Activated naive CD4-positive, alpha-beta T cell treated with anti-CD3 and anti-CD28 coated beads, Interleukin-2, amount 10 ng/mL, durations not matched to agents 7 days and 5 days (primary cell): ENCODE measurements around the gene HMCN2.

ENCODE experiments used
- CTCF ChIA-PET: fragments of 350-600 bp; sonication (Branson Sonifier 250); formaldehyde crosslinking; loops from one replicate; lab custom pipeline; 2021; ENCODE audit warnings: antibody characterized with exemption; lab: Charles Lee
- DNase-seq: peaks from one replicate; pipeline ENCODE4 v3.0.0-alpha.2; 2020
- H3K27ac Mint-ChIP-seq: one replicate; pipeline ENCODE4 v1.8.0; 2021; ENCODE audit warnings: mild to moderate bottlenecking, moderate library complexity, mixed read lengths
- H3K27me3 Mint-ChIP-seq: one replicate; pipeline ENCODE4 v1.8.0; 2021; ENCODE audit warnings: mild to moderate bottlenecking, mixed read lengths
- H3K36me3 Mint-ChIP-seq: one replicate; pipeline ENCODE4 v1.8.0; 2021; ENCODE audit warnings: mixed read lengths
- H3K4me1 Mint-ChIP-seq: one replicate; pipeline ENCODE4 v1.8.0; 2021; ENCODE audit warnings: mixed read lengths
- H3K4me3 Mint-ChIP-seq: one replicate; pipeline ENCODE4 v1.8.0; 2021; ENCODE audit warnings: mild to moderate bottlenecking, moderate library complexity, mixed read lengths
- H3K9me3 Mint-ChIP-seq: one replicate; pipeline ENCODE4 v1.8.0; 2021; ENCODE audit warnings: mixed read lengths

Gene HMCN2

GRCh38 chr9:130448771-130449603 lies 183.4 kb downstream of the HMCN2 start:
- H3K4me3 Mint-ChIP-seq, result no peak overlapping the region
- H3K9me3 Mint-ChIP-seq, result no peaks in the 10 kb centered on the region
- H3K27ac Mint-ChIP-seq, result no peak overlapping the region
- CTCF ChIA-PET, result interaction anchor here (2.5 to 2.9 kb wide), 2 partner anchors 11 to 234 kb away, joined by 9 to 10 read pairs; no protein-coding TSS in a partner anchor
- peaks cover 75% of the 10 kb centered on the region for H3K27me3 Mint-ChIP-seq
- H3K36me3 Mint-ChIP-seq, result no peaks in the 10 kb centered on the region
- no peak for DNase-seq
- H3K4me1 Mint-ChIP-seq, result peaks cover 32% of the 10 kb centered on the region

GRCh38 chr9:130450344-130451003 lies 184.9 kb downstream of the HMCN2 start:
- Mint-ChIP-seq H3K4me3 (no peak overlapping the region), H3K27me3 (peaks cover 63% of the 10 kb centered on the region), H3K9me3 (no peaks in the 10 kb centered on the region), H3K36me3 (no peaks in the 10 kb centered on the region), H3K4me1 (peaks cover 32% of the 10 kb centered on the region), H3K27ac (no peak overlapping the region)
- no peak for DNase-seq
- CTCF ChIA-PET, result interaction anchor here (0.6 kb wide), 1 partner anchor 499 kb away, joined by 3 read pairs; no protein-coding TSS in a partner anchor

GRCh38 chr9:130451004-130451390 lies 185.4 kb downstream of the HMCN2 start:
- Mint-ChIP-seq H3K36me3 (no peaks in the 10 kb centered on the region), H3K4me3 (no peak overlapping the region), H3K9me3 (no peaks in the 10 kb centered on the region), H3K27ac (no peak overlapping the region), H3K27me3 (peaks cover 58% of the 10 kb centered on the region), H3K4me1 (peaks cover 30% of the 10 kb centered on the region)
- CTCF ChIA-PET, result no interaction called here
- no peak for DNase-seq

- H3K4me3 Mint-ChIP-seq, result no peak overlapping the region
- no peaks in the 10 kb centered on the region for H3K36me3 Mint-ChIP-seq
- peak; percentile 36 for DNase-seq
- no peaks in the 10 kb centered on the region for H3K9me3 Mint-ChIP-seq
- H3K4me1 Mint-ChIP-seq, result peaks cover 29% of the 10 kb centered on the region
- H3K27ac Mint-ChIP-seq, result no peak overlapping the region
- CTCF ChIA-PET, result interaction anchor here (0.6 kb wide), 1 partner anchor 208 kb away, joined by 3 read pairs; no protein-coding TSS in a partner anchor
- peaks cover 51% of the 10 kb centered on the region for H3K27me3 Mint-ChIP-seq
Observed at GRCh38 chr9:130451509-130452388, 186.2 kb downstream of the HMCN2 start.

- Mint-ChIP-seq H3K4me1 (peaks cover 19% of the 10 kb centered on the region), H3K36me3 (no peaks in the 10 kb centered on the region), H3K27ac (no peak overlapping the region), H3K27me3 (peaks cover 46% of the 10 kb centered on the region), H3K4me3 (no peak overlapping the region), H3K9me3 (no peaks in the 10 kb centered on the region)
- no peak for DNase-seq
- CTCF ChIA-PET, result interaction anchor here (0.6 to 0.7 kb wide), 2 partner anchors 210 to 229 kb away, joined by 3 read pairs; no protein-coding TSS in a partner anchor
Observed at GRCh38 chr9:130452835-130453234, 187.3 kb downstream of the HMCN2 start.

- CTCF ChIA-PET, result interaction anchor here (0.7 kb wide), 1 partner anchor 229 kb away, joined by 3 read pairs; no protein-coding TSS in a partner anchor
- Mint-ChIP-seq H3K4me3 (no peak overlapping the region), H3K4me1 (peaks cover 13% of the 10 kb centered on the region), H3K27me3 (peaks cover 44% of the 10 kb centered on the region), H3K27ac (no peak overlapping the region), H3K9me3 (no peaks in the 10 kb centered on the region), H3K36me3 (no peaks in the 10 kb centered on the region)
- no peak for DNase-seq
Observed at GRCh38 chr9:130453487-130453886, 187.9 kb downstream of the HMCN2 start.

GRCh38 chr9:130454096-130454811 lies 188.7 kb downstream of the HMCN2 start:
- H3K4me3 Mint-ChIP-seq, result no peak overlapping the region
- CTCF ChIA-PET, result no interaction called here
- no peak for DNase-seq
- H3K27me3 Mint-ChIP-seq, result peaks cover 41% of the 10 kb centered on the region
- peaks cover 9% of the 10 kb centered on the region for H3K4me1 Mint-ChIP-seq
- no peaks in the 10 kb centered on the region for H3K9me3 Mint-ChIP-seq
- no peaks in the 10 kb centered on the region for H3K36me3 Mint-ChIP-seq
- no peak overlapping the region for H3K27ac Mint-ChIP-seq

- Mint-ChIP-seq H3K27me3 (peaks cover 40% of the 10 kb centered on the region), H3K27ac (no peak overlapping the region), H3K4me1 (peaks cover 9% of the 10 kb centered on the region), H3K36me3 (no peaks in the 10 kb centered on the region), H3K4me3 (no peak overlapping the region), H3K9me3 (no peaks in the 10 kb centered on the region)
- no peak for DNase-seq
- CTCF ChIA-PET, result no interaction called here
Observed at GRCh38 chr9:130454812-130455325, 189.3 kb downstream of the HMCN2 start.

GRCh38 chr9:130458027-130458803 lies 192.7 kb downstream of the HMCN2 start:
- no peaks in the 10 kb centered on the region for H3K4me1 Mint-ChIP-seq
- H3K36me3 Mint-ChIP-seq, result no peaks in the 10 kb centered on the region
- CTCF ChIA-PET, result interaction anchor here (0.7 to 8.1 kb wide), 3 partner anchors 9 to 542 kb away, joined by 3 to 118 read pairs (median 3); no protein-coding TSS in a partner anchor
- no peak overlapping the region for H3K4me3 Mint-ChIP-seq
- no peak overlapping the region for H3K27ac Mint-ChIP-seq
- no peaks in the 10 kb centered on the region for H3K9me3 Mint-ChIP-seq
- H3K27me3 Mint-ChIP-seq, result peaks cover 33% of the 10 kb centered on the region
- no peak for DNase-seq

GRCh38 chr9:130458804-130459067 lies 193.2 kb downstream of the HMCN2 start:
- H3K27ac Mint-ChIP-seq, result no peak overlapping the region
- H3K9me3 Mint-ChIP-seq, result no peaks in the 10 kb centered on the region
- DNase-seq, result no peak
- CTCF ChIA-PET, result interaction anchor here (2.2 to 8.1 kb wide), 2 partner anchors 11 to 226 kb away, joined by 9 to 118 read pairs; no protein-coding TSS in a partner anchor
- H3K36me3 Mint-ChIP-seq, result no peaks in the 10 kb centered on the region
- H3K27me3 Mint-ChIP-seq, result peaks cover 36% of the 10 kb centered on the region
- H3K4me1 Mint-ChIP-seq, result no peaks in the 10 kb centered on the region
- no peak overlapping the region for H3K4me3 Mint-ChIP-seq

- Mint-ChIP-seq H3K4me1 (no peaks in the 10 kb centered on the region), H3K27ac (no peak overlapping the region), H3K9me3 (no peaks in the 10 kb centered on the region), H3K4me3 (no peak overlapping the region), H3K27me3 (peaks cover 41% of the 10 kb centered on the region), H3K36me3 (no peaks in the 10 kb centered on the region)
- CTCF ChIA-PET, result interaction anchor here (1.6 to 8.1 kb wide), 3 partner anchors 11 to 242 kb away, joined by 5 to 118 read pairs (median 9); no protein-coding TSS in a partner anchor
- no peak for DNase-seq
Observed at GRCh38 chr9:130459151-130459550, 193.6 kb downstream of the HMCN2 start.

GRCh38 chr9:130459941-130460669 lies 194.5 kb downstream of the HMCN2 start:
- Mint-ChIP-seq H3K4me1 (no peaks in the 10 kb centered on the region), H3K4me3 (no peak overlapping the region), H3K27me3 (peaks cover 45% of the 10 kb centered on the region), H3K27ac (no peak overlapping the region), H3K36me3 (no peaks in the 10 kb centered on the region), H3K9me3 (no peaks in the 10 kb centered on the region)
- CTCF ChIA-PET, result interaction anchor here (0.8 to 8.1 kb wide), 4 partner anchors 12 to 241 kb away, joined by 3 to 118 read pairs (median 7); no protein-coding TSS in a partner anchor
- DNase-seq, result no peak
